IPS-NIHi7 (cell line): Measurements from ENCODE around the gene ZDHHC4.
"Not testable (repeated sequence)": the region's sequence is repeated elsewhere in the genome, so short reads cannot be mapped to it uniquely, and the experiment has no call there.

Experiments
- DNase-seq: peaks from one replicate; pipeline ENCODE4 v3.0.0; 2012; ENCODE audit warnings: mixed read lengths; ENCODE audit errors: extremely low spot score

The ZDHHC4 gene

DNA sequence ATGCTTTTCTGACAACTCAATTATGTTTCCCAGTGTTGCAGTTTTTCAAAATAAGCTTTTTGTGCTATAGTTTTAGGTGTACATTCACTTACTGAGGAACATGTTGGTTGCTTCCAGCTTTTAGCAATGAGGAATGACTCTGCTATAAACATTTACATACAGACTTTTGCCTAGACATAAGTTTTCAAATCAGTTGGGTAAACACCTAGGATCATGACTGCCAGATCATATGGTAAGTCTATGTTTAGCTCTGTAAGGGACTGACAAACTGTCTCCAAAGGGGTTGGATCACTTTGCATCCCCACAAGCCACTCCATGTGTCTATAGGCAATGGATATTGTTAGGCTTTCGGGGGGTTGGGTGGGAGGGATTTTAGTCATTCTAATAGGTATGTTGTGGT lies 15.1 kb upstream of the ZDHHC4 start:
- no peak for DNase-seq

DNA sequence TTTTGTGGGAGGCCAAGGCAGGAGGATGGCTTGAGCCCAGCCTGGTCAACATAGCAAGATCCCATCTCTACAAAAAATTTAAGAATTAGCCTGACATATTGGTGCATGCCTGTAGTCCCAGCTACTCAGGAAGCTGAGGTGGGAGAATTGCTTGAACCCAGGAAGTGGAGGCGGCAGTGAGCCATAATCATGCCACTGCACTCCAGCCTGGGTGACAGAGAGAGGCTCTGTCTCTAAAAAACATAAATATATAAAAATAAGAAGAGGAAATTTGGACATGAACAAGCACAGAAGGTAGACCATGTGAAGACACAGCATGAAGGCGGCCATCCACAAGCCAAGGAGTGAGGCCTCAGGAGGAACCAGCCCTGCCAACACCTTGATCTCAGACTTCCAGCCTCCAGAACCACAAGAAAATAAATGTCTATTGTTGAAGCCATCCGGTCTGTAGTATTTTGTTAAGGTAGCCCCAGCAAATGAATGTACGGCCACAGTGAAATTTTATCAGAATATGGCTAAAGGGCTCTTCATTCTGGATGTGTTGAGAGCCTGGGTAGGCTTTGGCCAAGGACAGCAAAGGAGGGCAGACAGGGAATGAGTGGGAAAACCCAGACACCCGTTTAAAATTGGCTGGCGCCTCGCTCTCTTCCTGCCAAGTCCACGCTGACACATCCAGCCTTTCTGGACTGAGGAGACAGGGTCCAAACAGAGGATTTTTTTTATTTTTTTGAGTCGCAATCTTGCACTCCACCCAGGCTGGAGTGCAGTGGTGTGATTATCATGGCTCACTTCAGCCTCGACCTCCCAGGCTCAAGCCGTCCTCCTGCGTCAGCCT lies 13.1 kb upstream of the ZDHHC4 start:
- DNase-seq: no peak

- DNase-seq: no peak
Measured at GRCh38 chr7:6565655-6566054, 11.6 kb upstream of the ZDHHC4 start.

DNA sequence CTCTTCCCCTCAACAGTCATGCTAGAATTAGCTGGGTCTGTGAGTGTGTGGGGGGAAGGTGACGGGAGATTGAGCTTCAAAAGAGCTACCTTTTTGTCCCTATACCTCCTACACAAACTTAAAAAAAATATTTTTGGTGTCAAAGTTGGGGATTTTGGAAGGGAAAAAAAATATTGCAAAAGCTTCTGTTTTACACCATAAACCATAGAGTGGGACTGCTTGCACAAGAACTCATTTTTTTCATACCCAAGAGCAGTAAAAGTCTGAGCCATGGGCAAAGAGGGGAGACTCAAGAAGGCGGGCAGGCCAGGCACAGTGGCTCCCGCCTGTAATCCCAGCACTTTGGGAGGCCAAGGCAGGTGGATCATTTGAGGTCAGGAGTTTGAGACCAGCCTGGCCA lies 9.4 kb upstream of the ZDHHC4 start:
- DNase-seq: no peak

DNA sequence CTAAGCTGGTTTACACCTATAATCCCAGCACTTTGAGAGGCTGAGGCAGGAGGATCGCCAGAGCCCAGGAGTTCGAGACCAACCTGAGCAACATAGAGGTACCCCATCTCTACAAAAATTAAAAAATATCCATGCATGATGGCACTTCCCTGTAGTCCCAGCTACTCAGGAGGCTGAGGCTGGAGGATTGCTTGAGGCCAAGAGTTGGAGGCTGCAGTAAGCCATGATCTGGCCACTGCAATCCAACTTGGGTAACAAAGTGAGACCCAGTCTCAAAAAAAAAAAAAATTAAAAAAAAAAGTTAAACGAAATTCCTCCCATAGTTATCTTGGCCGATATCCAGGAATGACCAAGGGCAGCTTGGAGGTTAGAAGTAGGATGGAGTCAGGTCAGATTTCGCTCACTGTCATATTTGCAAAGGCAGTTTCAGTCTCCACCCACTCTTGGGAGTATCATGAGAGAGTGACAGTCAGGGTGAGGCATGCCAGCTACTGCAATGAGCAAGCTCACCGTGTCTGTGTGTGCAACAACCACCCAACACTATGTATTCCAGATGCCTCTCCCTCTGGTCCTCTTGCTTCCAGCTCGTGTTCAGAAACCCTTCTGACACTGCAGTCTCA lies 6.0 kb upstream of the ZDHHC4 start:
- no peak for DNase-seq

DNA sequence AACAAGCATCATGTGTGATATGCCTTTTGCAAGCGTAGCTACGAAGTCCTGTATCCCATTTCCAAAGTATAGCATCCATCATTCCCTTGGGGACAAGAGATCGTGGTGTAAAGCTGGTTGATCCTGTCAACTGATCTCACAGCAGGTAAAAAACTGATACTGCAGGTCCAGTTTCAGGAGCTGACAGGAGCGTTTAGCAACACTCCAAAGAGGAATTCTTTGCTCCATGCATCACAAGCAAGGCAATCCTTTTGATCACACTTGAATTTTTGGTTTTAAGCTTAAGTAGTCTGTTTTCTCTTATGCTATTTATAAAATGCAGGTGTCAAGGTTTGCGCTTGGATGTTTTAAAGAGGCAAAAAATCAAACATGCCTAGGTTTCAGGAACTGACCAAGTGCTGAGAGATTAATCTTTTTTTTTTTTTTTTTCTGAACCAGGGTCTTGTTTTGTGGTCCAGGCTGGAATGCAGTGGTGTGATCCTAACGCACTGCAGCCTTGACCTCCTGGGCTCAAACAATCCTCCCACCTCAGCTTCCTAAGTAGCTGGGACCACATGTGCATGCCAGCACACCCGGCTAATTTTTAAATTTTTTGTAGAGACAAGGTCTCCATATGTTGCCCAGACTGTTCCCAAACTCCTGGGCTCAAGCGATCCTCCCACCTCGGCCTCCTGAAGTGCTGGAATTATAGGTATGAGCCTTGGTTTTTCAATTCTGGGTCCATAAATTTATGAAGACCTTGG lies 1.8 kb upstream of the ZDHHC4 start:
- no peak for DNase-seq

DNA sequence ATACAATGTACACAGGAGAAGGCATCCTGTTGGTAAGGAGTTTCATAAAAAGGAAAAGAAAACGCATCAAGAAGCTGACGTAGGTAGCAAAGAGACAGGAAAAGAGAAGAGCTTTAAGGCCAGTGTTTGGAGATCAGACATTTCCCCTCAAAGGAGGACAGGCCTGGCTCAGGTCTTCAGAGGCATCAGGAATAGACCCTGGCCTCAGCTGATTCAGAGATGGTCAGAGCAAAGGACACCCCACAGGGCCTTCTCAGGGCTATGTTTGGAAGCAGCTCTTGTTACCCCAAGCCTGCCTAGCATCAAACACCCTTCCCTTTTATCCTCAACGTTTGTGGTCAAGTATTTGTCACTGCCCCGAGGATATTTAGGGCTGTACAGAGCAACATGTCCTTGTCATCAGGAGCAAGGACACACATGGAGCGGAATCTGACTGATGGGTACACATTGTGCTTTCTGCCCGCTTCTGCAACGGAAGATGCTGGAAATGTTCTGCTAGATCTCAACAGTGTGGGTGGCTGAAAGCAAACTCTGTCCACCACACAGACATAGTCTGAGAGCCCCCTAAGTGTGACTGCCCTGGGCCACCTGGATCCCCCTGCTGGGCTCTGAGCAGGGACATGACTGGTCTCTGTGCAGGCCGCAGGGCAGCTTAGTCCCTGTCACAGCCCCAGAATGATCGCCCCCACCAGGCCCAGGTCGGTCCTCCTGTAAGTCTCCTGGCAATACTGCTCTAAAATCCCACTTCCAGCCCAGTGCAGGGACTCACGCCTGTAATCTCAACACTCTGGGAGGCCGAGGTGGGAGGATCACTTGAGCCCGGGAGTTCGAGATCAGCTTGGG lies 1.0 kb upstream of the ZDHHC4 start:
- no peak for DNase-seq

DNA sequence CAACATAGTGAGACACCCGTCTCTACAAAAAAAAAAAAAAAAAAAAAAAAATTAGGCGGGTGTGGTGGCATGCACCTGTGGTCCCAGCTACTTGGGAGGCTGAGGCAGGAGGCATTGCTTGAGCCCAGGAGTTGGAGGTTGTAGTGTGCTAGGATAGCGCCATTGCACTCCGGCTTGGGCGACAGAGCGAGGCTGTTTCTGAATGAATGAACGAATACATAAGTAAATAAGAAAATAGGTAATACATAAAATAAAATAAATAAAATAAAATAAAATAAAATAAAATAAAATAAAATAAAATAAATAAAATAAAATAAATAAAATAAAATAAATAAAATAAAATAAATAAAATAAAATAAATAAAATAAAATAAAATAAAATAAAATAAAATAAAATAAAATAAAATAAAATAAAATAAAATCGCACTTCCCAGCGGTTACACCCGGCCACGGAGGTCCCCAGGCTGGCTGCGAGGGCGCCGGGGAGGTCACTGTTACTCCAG lies 336 bp upstream of the ZDHHC4 start:
- DNase-seq: not testable (repeated sequence)

- DNase-seq: no peak
Measured at GRCh38 chr7:6578114-6579084, 1.1 kb downstream of the ZDHHC4 start.

GRCh38 chr7:6579446-6579845 lies 2.2 kb downstream of the ZDHHC4 start:
- no peak for DNase-seq

DNA sequence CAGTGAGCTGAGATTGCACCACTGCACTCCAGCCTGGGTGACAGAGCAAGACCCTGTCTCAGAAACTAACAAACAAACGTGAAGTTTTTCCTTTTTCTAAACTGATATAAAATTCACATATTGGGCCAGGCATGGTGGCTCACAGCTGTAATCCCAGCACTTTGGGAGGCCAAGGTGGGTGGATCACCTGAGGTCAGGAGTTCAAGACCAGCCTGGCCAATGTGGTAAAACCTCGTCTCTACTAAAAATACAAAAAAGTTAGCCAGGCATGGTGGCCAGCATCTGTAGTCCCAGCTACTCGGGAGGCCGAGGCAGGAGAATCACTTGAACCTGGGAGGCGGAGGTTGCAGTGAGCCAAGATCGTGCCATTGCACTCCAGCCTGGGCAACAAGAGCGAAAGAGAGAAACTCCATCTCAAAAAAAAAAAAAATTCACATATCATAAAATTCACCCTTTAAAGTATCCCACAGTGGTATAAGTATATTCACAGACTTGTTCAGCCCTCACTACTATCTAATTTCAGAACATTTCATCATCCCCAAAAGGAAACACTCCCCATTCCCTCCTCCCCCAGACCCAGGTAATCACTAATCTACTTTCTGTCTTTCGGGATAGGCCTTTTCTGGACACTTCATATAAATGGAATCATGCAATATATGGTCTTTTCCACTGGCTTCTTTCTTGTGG lies 8.6 kb downstream of the ZDHHC4 start:
- DNase-seq: not testable (repeated sequence)

GRCh38 chr7:6588566-6588965 lies 11.3 kb downstream of the ZDHHC4 start:
- DNase-seq: no peak

DNA sequence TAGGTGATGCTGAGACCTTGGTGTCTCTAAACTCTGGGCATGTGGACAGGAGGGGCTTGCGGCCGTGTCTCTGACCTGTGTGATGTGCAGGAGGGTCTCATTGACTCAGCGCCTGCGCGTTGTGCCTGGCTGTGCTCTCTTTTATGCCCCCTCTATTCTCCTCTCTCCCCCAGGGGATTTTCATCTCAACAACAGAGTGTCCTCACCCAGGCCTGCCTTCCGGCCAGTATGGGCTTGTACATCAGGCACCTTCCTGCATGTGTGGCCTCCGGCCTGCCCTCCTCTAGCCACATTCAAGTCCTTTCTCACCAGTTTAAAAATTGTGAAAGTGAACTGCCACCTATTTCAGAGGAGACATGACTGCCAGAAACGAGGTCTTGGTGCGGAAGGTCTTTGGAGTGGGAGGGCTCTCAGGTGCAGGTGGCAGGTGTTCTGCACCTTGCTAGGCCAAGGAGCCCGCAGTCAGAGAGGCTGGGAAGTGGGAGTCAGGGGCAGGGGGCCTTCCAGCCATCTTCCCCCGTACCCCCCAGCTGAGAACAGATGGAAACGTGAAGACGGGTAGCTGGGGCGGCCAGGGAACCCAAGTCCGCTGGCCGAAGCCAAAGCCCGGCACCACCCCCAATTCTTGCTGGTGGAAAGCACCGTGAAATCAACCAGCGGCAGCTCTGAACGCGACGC lies 12.0 kb downstream of the ZDHHC4 start:
- DNase-seq: no peak

DNA sequence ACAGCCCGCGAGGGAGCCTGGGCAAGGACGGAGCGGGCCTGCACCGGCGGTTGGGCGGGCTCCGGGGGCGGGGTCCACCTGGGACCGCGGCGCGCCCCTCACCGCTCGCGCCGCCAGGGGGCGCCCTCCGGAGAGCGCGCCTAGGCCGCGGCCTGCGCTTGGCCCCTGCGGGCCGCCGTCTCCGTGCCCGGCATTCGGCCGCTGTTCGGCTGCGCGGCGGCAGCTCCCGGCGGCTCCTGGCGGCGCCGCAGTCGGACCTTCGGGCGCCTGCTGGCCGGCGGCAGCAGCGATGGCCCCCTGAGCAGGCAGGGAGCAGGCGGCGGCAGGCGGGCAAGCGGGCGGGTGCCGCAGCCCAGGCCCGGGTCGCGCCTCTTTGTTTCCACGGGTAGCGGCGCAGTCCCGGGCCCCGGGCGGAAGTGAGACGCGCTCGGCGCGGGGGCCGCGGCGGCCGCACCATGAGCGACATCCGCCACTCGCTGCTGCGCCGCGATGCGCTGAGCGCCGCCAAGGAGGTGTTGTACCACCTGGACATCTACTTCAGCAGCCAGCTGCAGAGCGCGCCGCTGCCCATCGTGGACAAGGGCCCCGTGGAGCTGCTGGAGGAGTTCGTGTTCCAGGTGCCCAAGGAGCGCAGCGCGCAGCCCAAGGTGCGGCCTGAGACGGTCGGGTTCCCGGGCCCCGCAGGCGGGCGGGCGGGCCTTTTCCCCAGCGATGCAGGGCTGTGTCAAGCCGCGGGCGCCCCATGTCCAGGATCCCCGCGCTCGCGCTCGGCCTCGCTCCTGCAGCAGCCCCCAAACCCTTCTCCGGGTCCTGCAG lies 12.8 kb downstream of the ZDHHC4 start, which contains the start of gene INTS15:
Gene INTS15 (plus strand): TSS at position 193 of the 816 bp plus-strand sequence. CDS start 263 bp downstream, at position 456.
- peak; percentile 94 for DNase-seq

- no peak for DNase-seq
Measured at GRCh38 chr7:6590645-6591110, 13.4 kb downstream of the ZDHHC4 start.

GRCh38 chr7:6600093-6600492 lies 22.8 kb downstream of the ZDHHC4 start:
- no peak for DNase-seq

DNA sequence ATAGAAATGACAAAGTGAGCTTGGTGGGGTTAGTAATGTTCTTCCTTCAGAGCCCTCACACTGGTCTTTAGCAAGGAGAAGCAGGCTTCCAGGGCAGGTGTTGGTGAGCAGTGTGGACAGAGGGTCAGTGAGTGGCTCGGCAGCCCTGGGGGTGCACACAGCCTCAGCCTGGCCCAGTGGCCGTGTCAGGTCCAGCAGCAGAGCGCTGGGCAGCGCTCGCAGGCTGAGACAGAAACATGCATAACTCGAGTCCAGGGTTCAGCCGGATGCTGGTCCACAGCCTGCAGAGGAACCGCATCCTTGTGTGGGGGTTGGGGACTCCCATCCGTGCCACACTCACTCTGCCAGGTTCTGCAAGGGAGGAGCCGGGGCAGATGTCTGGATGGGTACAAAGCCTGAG lies 27.2 kb downstream of the ZDHHC4 start:
- DNase-seq: no peak
